Osteocyte (in vitro differentiated cells): ENCODE results near the gene PAK4. TPM values are rescaled to one million over a fixed set of nuclear protein-coding genes. Genes with fewer than 3 reads are reported as not detected.

Experiments used
- DNase-seq: peaks from one replicate; pipeline ENCODE4 v3.0.0; 2021; ENCODE audit warnings: mixed read lengths; ENCODE audit not compliant: unreplicated experiment; ENCODE audit errors: extremely low spot score
- H3K27ac Mint-ChIP-seq: one replicate; pipeline ENCODE4 v1.8.0; 2021; ENCODE audit warnings: mild to moderate bottlenecking, mixed read lengths; ENCODE audit not compliant: unreplicated experiment
- H3K27me3 Mint-ChIP-seq: one replicate; pipeline ENCODE4 v1.8.0; 2021; ENCODE audit warnings: mixed read lengths; ENCODE audit not compliant: unreplicated experiment
- H3K36me3 Mint-ChIP-seq: one replicate; pipeline ENCODE4 v1.8.0; 2021; ENCODE audit warnings: mixed read lengths; ENCODE audit not compliant: unreplicated experiment
- H3K4me1 Mint-ChIP-seq: one replicate; pipeline ENCODE4 v1.8.0; 2021; ENCODE audit warnings: mixed read lengths; ENCODE audit not compliant: unreplicated experiment
- H3K4me3 Mint-ChIP-seq: one replicate; pipeline ENCODE4 v1.8.0; 2021; ENCODE audit warnings: mild to moderate bottlenecking, moderate library complexity, mixed read lengths; ENCODE audit not compliant: unreplicated experiment
- H3K9me3 Mint-ChIP-seq: one replicate; pipeline ENCODE4 v1.8.0; 2021; ENCODE audit warnings: mixed read lengths; ENCODE audit not compliant: unreplicated experiment
- total RNA-seq: library from RNA; stranded (reverse); gene quantifications from 2 replicates; pipeline ENCODE4 v1.2.1, GENCODE V29; 2021
- TF ChIP-seq, protein P1 (sequence below): fragments of 200-600 bp; sonication (generic); IDR thresholded peaks from 2 replicates; pipeline ENCODE4 v1.5.0; 2021; ENCODE audit warnings: antibody characterized with exemption, mild to moderate bottlenecking, moderate library complexity

Gene PAK4
- total RNA-seq, 1 donor from 2014 or later, result 14.8 TPM

DNA sequence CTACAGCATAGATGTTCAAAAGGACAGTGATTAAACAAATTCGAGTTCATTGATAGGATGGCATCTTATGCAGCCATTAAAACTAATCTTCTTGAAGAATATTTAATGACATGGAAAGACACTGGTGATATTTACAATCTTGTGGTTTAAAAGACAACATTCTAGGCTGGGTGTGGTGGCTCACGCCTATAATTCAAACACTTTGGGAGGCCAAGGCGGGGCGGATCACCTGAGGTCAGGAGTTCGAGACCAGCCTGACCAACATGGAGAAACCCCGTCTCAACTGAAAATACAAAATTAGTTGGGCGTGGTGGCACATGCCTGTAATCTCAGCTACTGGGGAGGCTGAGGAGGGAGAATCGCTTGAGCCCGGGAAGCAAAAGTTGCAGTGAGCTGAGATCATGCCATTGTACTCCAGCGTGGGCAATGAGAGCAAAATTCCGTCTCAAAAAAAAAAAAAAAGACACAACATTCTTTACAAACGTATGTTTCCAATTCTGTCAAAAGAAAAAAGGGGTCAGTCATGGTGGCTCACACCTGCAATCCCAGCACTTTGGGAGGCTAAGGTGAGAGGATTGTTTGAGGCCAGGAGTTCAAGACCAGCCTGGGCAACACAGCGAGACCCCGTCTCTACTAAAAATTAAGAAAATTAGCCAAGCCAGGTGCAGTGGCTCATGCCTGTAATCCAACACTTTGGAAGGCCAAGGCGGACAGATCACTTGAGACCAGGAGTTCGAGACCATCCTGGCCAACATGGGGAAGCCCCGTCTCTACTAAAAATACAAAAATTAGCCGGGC lies 2.5 kb upstream of the PAK4 start:
- no peak overlapping the region for H3K27ac Mint-ChIP-seq
- peaks cover 29% of the 10 kb centered on the region for H3K4me1 Mint-ChIP-seq
- H3K36me3 Mint-ChIP-seq, result no peaks in the 10 kb centered on the region
- H3K27me3 Mint-ChIP-seq, result peaks cover 8% of the 10 kb centered on the region
- no peaks in the 10 kb centered on the region for H3K9me3 Mint-ChIP-seq
- DNase-seq, result no peak
- no peak overlapping the region for H3K4me3 Mint-ChIP-seq
- TF ChIP-seq, protein P1, sequence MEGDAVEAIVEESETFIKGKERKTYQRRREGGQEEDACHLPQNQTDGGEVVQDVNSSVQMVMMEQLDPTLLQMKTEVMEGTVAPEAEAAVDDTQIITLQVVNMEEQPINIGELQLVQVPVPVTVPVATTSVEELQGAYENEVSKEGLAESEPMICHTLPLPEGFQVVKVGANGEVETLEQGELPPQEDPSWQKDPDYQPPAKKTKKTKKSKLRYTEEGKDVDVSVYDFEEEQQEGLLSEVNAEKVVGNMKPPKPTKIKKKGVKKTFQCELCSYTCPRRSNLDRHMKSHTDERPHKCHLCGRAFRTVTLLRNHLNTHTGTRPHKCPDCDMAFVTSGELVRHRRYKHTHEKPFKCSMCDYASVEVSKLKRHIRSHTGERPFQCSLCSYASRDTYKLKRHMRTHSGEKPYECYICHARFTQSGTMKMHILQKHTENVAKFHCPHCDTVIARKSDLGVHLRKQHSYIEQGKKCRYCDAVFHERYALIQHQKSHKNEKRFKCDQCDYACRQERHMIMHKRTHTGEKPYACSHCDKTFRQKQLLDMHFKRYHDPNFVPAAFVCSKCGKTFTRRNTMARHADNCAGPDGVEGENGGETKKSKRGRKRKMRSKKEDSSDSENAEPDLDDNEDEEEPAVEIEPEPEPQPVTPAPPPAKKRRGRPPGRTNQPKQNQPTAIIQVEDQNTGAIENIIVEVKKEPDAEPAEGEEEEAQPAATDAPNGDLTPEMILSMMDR, result no peak

DNA sequence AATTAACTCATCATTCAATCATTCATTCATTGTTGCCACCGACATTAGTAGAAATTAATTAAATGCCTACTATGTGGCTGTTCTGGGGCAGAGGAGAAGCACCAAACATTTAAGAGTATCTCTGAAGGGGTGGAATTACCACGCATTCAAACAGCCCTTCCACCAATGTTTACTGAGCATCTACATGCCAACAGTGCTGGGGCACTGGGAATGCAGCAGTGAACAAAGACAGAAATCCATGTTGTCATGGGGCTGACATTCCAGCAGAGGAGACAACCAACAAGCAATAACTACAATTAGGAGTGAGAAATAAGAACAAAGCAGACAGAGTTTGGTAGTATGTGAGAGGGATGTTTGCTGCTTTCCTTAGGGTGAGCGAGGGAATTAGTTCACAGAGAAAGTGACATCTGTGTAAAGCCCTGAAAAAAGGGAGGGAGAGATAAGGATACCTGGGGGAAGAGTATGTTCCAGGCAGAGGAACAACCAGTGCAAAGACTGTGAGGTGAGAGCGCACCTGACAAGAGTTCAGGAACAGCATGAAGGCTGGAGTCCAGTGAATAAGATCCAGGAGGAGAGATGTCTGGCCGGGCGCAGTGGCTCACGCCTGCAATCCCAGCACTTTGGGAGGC lies 1.3 kb upstream of the PAK4 start:
- Mint-ChIP-seq H3K27ac (no peak overlapping the region), H3K4me1 (peaks cover 40% of the 10 kb centered on the region), H3K27me3 (peaks cover 8% of the 10 kb centered on the region), H3K36me3 (no peaks in the 10 kb centered on the region), H3K4me3 (peak overlapping the region; percentile 15), H3K9me3 (no peaks in the 10 kb centered on the region)
- DNase-seq, result no peak
- TF ChIP-seq, protein P1, result no peak

DNA sequence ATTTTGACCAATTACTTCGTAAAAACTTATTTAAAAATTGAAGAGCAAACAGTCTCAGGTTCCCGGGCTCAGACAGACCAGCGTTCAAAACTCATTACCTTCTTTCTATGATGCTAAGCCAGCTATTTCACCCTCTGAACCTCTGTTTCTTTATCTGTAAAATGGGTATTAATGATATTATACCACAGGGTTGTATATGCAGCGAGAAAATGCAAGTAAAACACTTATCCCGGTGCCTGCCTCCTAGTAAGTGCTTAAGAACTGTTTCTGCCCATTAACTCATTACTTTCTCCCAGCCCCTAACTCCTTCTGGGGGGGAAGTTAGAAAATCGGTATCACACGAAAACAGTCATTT lies 410 bp upstream of the PAK4 start:
- TF ChIP-seq, protein P1, result no peak
- peaks cover 44% of the 10 kb centered on the region for H3K4me1 Mint-ChIP-seq
- no peak for DNase-seq
- H3K27ac Mint-ChIP-seq, result peak overlapping the region; percentile 93
- H3K9me3 Mint-ChIP-seq, result no peaks in the 10 kb centered on the region
- peak overlapping the region; percentile 99 for H3K4me3 Mint-ChIP-seq
- H3K27me3 Mint-ChIP-seq, result peaks cover 8% of the 10 kb centered on the region
- H3K36me3 Mint-ChIP-seq, result no peaks in the 10 kb centered on the region

DNA sequence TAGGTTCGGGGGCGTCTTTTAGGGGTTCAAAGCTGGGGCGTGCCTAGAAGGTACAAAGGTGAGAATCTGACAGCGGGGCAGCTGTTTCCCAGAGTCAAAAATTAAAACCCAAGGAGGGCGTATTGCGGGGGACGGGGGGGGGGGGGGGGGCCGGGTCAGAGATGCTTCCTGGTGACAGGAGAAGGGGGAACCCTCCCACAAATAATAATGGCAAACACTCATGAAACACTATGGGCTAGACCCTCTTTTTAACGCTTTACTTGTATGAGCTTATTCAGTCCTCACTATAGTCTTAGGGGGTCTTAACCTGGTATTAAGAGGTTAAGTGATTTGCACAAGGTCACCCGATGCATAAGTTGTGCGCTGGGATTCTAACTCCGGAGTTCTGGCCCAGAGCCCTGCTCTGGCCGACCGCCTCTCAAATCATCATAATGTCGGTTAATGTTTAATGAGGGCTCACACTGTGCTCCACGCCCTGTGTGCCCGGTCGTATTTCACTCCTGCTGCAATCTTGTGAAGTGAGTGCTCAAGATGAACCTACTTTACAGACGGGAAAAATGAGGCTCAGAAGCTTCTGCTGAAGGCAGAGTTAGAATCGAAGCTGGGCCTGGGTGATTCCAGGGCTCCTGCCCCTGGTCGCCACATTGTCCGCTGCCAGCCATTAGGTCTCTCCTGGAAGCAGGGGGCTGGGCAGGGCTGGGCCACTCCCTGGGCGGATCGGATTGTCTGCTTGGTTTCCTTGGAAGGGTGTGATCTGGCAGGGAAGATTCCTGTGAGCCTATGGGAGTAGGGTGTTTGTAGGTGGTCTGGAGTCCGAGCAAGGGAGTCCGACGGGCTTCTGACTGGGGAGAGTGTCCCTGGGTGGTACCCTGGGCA lies 964 bp downstream of the PAK4 start:
- TF ChIP-seq, protein P1, result no peak
- Mint-ChIP-seq H3K27me3 (peaks cover 3% of the 10 kb centered on the region), H3K4me3 (peak overlapping the region; percentile 99), H3K4me1 (peaks cover 50% of the 10 kb centered on the region), H3K36me3 (no peaks in the 10 kb centered on the region), H3K27ac (peak overlapping the region; percentile 93), H3K9me3 (no peaks in the 10 kb centered on the region)
- DNase-seq, result no peak
